Measurements from ENCODE around the gene KATNBL1.
"Not testable (repeated sequence)": the region's sequence is repeated elsewhere in the genome, so short reads cannot be mapped to it uniquely, and the experiment has no call there.

Gene KATNBL1

DNA sequence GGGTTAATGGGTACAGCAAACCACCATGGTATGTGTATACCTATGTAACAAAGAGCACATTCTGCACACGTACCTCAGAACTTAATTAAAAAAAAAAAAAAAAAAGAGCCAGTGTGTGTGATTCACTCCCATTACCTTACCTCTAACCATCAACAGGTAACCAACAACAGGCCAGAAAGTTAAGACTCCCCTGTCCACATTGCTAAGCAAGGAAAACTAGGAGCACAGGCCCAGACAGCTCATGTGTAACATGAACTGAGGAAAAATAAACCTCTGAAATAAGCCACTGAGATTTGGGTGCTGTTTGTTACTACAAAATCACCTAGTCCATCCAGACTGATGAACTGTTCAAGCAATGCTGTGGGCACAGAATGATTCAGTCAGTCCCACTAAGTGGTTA is 6.0 kb downstream of the KATNBL1 start:
- no peak for DNase-seq (ENCODE audit: low read depth in 1 of 2, low spot score in 1 of 2)

DNA sequence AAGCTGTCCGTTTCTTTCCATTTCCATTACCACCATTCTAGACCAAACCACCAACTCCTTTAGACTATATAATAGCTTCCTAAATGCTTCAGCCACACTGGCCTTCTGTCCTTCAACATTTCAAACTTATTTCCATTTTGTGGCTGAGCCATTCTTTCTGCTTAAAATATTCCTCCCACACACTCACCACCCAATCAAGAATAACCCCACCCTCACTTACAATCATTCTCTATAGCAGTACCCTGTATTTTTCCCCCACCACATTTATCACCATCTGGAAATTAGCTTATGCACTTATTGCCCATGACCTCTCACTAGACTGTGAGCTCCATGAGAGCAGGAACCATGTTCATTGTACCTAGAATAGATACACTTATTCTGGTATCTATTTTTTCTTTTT is 6.6 kb downstream of the KATNBL1 start:
- DNase-seq (ENCODE audit: low read depth in 1 of 2, low spot score in 1 of 2): no peak

DNA sequence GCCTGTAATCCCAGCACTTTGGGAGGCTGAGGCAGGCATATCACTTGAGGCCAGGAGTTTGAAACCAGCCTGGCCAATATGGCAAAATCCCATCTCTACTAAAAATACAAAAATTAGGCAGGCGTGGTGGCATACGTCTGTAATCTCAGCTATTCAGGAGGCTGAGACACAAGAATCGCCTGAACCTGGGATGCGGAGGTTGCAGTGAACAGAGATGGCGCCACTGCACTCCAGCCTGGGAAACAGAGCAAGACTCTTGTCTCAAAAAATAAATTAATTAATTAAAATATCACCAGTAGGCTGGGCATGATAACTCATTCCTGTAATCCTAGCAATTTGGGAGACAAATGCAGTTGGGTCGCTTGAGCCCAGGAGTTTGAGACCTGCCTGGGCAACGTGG is 16.6 kb downstream of the KATNBL1 start:
- not testable (repeated sequence) for DNase-seq (ENCODE audit: low read depth in 1 of 2, low spot score in 1 of 2)

- no peak for DNase-seq (ENCODE audit: low read depth in 1 of 2, low spot score in 1 of 2)
Measured at GRCh38 chr15:34188711-34189110, 21.2 kb downstream of the KATNBL1 start.

GRCh38 chr15:34185666-34186065 is 24.2 kb downstream of the KATNBL1 start:
- no peak for DNase-seq (ENCODE audit: low read depth in 1 of 2, low spot score in 1 of 2)

- DNase-seq (ENCODE audit: low read depth in 1 of 2, low spot score in 1 of 2): no peak
Measured at GRCh38 chr15:34182942-34183341, 27.0 kb downstream of the KATNBL1 start.

- no peak for DNase-seq (ENCODE audit: low read depth in 1 of 2, low spot score in 1 of 2)
Measured at GRCh38 chr15:34179234-34179633, 30.7 kb downstream of the KATNBL1 start.

GRCh38 chr15:34165987-34166573 is 43.8 kb downstream of the KATNBL1 start:
- DNase-seq (ENCODE audit: low read depth in 1 of 2, low spot score in 1 of 2): not testable (repeated sequence)

DNA sequence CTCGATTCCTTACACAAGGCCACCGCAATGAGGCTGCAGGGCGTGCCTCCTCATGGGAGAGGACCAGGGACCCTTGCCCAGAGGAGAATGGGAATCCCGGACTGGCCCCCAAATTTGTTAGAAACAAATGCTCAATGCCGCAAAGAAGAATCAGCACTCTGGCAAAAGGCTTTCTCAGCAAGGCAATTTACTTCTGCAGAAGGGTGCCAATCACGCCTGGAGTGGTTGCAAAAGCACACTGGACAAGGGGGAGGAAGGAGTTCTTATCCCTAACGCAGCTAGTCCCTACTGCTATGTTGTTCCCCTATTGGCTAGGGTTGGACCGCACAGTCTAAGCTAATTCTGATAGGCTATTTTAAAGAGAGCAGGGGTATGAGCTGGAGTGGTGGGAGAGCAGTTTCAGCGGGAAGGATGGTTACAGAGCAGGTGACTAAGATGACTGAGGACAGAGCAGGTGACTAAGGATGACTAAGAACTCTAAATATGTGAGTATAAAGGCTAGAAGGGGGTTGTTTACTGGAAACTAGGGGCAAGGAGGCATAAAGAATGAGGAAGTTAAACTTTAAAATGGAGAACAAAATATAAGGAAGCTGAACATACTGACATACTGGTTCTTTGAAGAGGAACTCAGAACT is 48.5 kb downstream of the KATNBL1 start:
- DNase-seq (ENCODE audit: low read depth in 1 of 2, low spot score in 1 of 2): no peak

DNA sequence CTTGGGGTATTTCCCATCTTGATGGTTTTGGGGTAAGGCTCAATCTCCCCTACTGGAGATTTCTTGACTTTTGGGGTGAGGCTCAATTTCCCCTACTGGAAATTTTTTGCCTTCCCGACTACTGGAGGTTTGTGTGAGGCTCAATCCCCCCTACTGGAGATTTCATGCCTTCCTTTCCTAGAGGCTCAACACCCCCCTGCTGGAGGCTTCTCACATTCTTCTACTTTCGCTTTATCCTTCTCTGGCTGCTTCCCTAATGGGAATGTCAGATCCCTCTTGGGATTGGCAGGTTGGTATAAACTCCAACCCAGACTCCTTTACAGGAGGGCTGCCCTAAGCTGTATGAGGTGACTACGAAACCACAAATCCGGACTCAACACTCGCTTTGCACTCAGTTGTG is 49.2 kb downstream of the KATNBL1 start:
- DNase-seq (ENCODE audit: low read depth in 1 of 2, low spot score in 1 of 2): no peak

- DNase-seq (ENCODE audit: low read depth in 1 of 2, low spot score in 1 of 2): no peak
Measured at GRCh38 chr15:34158355-34158754, 51.5 kb downstream of the KATNBL1 start.

- no peak for DNase-seq (ENCODE audit: low read depth in 1 of 2, low spot score in 1 of 2)
Measured at GRCh38 chr15:34155859-34156258, 54.0 kb downstream of the KATNBL1 start.

DNA sequence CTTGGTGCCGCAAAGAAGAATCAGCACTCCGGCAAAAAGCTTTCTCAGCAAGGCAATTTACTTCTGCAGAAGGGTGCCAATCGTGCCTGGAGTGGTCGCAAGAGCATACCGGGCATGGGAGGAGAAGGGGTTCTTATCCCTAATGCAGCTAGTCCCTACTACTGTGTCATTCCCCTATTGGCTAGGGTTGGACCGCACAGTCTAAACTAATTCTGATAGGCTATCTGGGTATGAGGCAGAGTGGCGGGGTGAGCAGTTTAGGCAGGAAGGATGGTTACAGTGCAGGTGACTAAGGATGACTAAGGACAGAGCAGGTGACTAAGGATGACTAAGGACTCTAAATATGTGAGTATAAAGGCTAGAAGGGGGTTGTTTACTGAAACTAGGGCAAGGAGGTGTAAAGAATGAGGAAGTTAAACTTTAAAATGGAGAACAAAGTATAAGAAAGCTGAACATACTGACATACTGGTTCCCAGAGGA is 55.1 kb downstream of the KATNBL1 start:
- no peak for DNase-seq (ENCODE audit: low read depth in 1 of 2, low spot score in 1 of 2)

DNA sequence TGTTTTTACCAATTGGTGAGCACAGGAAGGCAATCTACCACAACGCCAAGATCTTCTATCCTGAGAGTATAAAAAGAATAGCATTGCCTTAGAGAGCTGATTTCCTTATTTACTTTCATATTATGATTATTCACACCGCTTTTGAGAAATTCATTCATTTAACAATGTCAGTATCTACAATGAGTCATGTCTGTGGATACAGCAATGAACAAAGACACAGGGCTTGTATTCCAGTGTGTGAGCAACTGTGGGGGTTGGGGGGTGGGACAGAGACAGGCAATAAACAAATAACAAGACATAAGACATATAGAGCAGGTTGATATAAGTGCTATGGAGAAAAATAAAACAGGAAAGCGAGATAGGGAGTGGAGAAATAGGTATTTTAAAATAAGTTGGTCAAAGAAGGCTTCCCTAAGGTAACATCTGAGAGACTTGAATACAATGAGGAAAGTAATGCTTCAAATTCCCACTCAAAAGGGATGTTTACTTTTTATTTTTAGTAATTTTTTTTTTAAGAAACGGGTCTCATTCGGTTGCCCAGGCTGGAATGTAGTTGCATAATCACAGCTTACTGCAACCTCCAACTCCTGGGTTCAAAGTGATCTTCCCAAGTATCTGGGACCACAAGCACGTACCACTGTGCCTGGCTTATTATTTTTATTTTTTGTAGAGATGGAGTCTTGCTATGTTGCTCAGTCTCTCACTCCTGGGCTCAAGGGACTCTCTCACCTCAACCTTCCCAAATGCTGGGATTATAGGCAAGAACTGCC is 62.3 kb downstream of the KATNBL1 start:
- DNase-seq (ENCODE audit: low read depth in 1 of 2, low spot score in 1 of 2): no peak

DNA sequence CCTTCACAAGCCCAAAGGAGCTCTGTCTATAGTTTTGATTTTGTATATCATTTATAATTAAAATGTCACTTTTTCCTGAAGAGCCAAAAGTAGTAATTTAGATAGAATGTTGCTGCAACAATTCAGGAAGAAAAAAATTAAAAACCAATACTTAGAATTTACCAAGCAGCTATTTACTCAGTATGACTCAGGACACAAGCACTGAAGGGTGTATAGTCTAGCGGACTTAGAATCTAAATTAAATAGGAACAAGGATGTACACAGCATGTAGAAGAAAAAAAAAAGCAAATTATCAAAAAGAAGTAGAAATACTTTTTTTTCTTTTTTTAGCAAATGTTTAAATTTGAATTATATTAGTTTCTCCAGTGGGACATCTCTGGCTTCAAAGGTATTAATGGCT is 76.4 kb downstream of the KATNBL1 start:
- DNase-seq (ENCODE audit: low read depth in 1 of 2, low spot score in 1 of 2): no peak

DNA sequence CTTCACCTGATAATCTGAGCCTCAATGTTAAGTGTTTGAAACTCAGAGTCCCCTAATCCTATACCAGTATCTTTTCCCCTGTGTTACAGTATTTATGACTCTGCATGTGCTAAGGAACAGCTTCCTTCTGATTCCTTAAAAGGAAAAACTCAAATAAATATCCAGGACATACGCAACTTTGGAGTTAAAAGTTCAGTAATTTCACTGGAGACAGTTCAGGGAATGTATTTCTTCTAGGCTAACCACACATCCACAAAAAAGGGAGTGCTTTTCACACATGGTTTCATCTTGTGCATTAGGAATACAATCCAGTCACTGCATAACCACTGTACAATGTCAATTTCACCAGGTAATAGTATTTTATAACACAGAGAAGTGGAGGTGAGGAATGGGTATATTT is 77.0 kb downstream of the KATNBL1 start:
- DNase-seq (ENCODE audit: low read depth in 1 of 2, low spot score in 1 of 2): no peak

GRCh38 chr15:34128898-34129297 is 81.0 kb downstream of the KATNBL1 start:
- DNase-seq (ENCODE audit: low read depth in 1 of 2, low spot score in 1 of 2): no peak

GRCh38 chr15:34126522-34126921 is 83.4 kb downstream of the KATNBL1 start:
- DNase-seq (ENCODE audit: low read depth in 1 of 2, low spot score in 1 of 2): no peak

DNA sequence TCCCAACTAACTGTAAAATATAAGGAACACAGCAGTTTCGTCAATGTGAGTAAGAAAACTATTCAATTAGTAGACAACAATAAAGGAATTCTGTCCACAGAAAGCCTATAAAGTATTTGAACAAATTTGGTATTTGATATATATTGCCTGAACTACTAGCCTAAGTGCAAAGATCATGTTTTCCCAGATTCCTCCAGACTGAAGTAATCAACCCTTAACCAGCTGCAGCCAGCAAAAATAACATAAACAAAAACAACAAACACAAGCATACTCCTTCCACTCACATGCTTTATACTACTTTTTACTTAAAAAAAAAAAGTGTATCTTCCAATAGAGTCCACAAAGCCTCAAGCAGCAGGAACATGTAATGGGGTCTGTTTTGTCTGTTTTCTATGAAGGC is 84.0 kb downstream of the KATNBL1 start:
- no peak for DNase-seq (ENCODE audit: low read depth in 1 of 2, low spot score in 1 of 2)

GRCh38 chr15:34124651-34125050 is 85.2 kb downstream of the KATNBL1 start:
- no peak for DNase-seq (ENCODE audit: low read depth in 1 of 2, low spot score in 1 of 2)

GRCh38 chr15:34122771-34123183 is 87.1 kb downstream of the KATNBL1 start:
- no peak for DNase-seq (ENCODE audit: low read depth in 1 of 2, low spot score in 1 of 2)

DNA sequence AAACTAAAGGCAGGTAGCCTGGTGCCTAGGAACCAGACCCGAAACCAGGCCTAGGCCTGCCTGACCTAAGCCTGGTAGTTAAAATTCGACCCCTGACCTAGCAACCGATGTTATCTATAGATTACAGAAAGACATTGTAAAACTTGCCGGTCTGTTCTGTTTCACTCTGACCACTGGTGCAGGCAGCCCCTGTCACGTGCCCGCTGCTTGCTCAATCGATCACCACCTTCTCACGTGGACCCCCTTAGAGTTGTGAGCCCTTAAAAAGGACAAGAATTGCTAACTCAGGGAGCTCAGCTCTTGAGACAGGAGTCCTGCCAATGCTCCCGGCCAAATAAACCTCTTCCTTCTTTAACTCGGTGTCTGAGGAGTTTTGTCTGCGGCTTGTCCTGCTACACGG is 88.1 kb downstream of the KATNBL1 start:
- DNase-seq (ENCODE audit: low read depth in 1 of 2, low spot score in 1 of 2): not testable (repeated sequence)
